NCI-H1105 (cell line): ENCODE data around the gene AFAP1L2.

Experiments
- DNase-seq: peaks from one replicate; lab custom pipeline; 2025; lab: John Stamatoyannopoulos, UW

AFAP1L2 gene

DNA sequence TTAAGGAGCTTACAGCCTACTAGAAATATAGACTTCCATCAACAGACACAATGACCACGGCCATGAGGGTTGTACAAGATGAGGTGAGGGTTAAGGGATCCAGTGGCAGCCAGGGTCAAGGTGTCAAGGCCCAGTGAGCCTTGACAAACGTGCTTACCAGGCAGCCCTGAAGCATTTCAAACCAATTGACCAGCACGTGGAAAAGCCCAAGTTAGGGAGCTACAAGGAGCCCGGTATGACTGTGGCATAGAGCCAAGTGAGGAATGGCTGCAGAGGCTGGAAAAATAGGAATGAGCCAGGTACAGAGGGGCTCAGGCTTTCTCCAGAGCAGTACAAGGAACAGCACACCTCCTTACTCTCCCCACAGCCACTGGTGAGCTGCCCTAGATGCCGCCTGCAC lies 12.7 kb downstream of the AFAP1L2 start:
- DNase-seq = no peak

DNA sequence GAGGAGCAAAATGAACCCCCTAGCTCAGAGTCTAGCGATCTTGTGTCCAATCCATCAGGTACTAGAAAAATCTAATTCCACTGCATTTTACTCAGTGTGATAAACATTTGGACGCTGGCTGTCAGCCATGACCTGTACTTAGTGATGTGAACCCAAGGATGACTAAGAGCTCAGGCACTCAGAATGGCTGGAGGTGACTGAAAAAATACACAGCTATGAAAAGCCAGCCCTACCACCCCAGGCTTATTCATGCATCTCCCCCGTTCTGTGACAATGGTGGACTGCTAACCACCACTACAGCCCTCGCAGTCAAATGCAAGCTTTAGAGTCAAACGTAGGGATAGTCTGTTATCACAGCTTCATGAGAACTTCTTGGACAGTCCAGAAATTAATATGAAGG lies 14.9 kb downstream of the AFAP1L2 start:
- no peak for DNase-seq

DNA sequence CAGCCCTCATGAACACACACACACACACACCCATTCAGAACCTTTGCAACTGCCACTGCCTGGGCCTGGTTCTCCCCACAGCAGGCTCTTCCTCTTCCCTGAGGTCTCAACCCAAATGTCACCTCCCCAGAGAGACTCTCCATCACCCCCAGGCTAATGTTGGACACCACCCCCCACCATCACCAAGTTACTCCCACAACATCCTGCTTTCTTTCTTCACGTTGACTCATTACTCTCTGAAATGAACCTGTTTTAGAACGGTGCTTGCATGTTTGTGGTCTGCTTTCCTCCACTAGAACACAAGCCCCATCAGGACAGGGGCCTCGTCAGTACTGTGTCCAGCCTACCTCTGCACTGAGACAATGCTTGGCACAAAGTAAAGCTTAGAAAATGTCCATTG lies 16.0 kb downstream of the AFAP1L2 start:
- no peak for DNase-seq

DNA sequence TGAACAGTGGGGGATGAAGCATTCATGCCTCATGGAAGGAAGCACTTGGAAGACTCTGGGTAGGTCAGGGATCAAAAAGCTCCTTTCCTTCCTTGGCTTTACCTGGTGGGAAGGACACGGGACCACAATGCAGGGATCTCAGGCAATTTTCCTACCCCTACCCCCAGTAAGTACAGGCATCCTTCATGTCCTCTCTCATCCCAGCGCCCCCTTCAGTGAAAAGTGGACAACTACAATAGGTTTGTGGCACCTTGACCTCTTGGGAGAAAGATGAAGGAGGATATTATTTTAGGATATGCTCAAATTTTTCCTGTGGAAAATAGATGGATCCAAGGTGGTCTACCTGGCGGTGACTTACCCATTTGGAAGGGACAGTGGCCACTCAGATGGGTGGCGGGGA lies 16.5 kb downstream of the AFAP1L2 start:
- no peak for DNase-seq

DNA sequence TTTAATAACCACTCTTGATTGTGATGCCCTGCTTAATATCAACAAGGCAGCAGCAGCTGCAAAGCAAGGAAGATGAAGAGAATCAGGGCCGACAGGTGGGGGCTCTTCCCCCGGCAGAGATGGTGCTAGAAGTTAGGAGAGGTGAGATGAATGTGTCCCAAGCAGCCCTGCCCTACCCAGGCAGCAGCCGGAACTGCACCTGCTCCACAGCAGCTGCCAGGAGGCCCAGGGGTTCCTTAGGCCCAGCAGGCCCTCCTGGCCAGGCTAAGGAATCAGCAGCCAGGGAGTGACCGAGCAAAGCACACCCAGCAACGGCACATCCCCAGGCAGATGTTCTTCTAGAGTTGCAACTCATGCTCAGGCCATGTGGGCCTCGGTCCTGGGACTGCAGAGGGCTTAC lies 17.9 kb downstream of the AFAP1L2 start:
- no peak for DNase-seq

- no peak for DNase-seq
Observed at GRCh38 chr10:114385557-114385956, 18.7 kb downstream of the AFAP1L2 start.

- DNase-seq = no peak
Observed at GRCh38 chr10:114384601-114385000, 19.7 kb downstream of the AFAP1L2 start.

DNA sequence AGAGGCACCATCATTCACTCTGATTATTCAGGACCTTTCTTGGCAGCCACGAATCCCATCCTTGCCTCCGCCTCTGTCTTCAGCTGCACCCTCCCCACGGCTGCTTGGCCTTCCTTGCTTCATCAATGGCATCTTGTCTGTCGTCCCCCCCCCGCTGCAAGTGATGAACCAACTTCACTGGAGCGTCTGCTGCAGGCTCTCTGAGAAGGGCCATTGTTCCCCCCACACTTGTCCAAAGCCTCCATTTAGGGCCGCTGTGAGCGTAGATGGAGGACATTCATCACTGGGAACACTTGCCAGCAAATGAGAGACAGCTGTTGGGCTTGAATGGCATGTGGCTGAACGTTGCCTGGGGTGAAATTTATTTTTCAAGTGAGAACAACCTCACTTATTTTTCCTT lies 20.1 kb downstream of the AFAP1L2 start:
- DNase-seq = no peak

DNA sequence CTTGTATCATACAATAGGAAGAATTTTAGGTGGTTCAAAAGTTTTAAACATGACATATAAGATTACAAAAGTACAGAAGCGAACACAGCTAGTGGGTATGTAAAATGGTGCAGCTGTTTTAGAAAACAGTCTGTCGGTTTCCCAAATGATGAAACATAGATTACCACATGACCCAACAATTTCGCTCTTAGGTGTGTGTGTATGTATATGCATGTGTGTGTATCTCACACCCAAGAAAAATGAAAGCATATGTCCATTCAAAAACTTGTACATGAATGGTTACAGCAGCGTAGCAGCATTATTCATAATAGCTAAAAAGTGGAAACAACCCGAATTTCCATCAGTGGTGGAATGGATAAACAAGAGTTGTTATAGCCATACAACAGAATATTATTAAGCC lies 23.5 kb downstream of the AFAP1L2 start:
- DNase-seq = no peak

GRCh38 chr10:114380060-114380459 lies 24.2 kb downstream of the AFAP1L2 start:
- DNase-seq = no peak

GRCh38 chr10:114379631-114380041 lies 24.7 kb downstream of the AFAP1L2 start:
- DNase-seq = no peak

- no peak for DNase-seq
Observed at GRCh38 chr10:114376523-114376922, 27.8 kb downstream of the AFAP1L2 start.

DNA sequence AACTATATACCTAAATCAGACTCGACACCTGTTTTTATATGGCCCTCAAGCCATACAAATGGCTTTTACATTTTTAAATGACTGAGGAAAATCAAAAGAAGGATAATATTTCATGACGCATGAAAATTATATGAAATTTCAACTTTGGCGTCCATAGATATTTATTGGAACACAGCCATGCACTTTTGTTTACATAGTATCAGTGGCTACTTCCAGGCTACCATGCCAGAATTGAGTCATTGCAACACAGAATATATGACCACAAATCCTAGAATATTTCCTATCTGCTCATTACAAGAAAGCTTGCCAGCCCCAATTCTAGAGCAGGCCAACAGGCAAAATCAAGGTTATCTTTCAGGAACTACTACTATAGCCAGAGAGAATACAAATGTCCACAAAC lies 29.3 kb downstream of the AFAP1L2 start:
- DNase-seq = no peak

DNA sequence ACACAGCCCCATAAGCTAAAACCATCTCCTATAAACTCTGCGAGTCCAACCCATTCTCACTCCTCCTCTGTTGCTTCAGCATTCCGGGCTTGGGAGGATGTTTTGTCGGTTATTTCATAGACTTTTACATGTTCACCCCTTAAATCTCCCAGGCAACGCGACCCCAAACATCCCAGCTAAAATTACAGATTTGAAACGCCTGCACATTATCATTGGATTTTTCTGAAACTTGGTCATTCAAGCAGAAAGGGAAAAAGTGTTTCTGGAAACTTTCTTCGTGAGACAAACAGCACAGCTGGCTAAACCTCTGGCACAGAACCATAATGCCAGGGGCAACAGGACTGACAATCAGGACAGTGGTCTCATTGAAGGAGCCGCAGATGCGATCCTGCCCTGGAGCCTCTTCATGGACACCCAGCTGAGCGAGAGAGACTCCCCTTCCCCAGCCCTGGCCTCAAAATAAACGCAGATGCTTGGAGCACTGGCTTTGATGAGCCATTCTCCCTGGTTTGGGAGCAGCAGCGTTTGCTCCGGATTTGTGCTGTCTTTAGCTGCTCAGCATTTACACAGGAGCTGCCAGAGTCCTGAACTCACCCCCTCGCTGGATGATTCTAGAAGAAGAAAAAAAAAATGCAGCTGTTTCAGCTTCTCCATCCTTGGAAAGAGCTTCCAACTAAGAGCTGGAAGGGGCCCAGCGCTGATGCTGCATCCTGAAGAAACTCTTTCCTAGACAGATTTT lies 30.1 kb downstream of the AFAP1L2 start:
- DNase-seq = no peak

GRCh38 chr10:114373631-114374030 lies 30.7 kb downstream of the AFAP1L2 start:
- no peak for DNase-seq

GRCh38 chr10:114372995-114373394 lies 31.3 kb downstream of the AFAP1L2 start:
- DNase-seq = no peak

DNA sequence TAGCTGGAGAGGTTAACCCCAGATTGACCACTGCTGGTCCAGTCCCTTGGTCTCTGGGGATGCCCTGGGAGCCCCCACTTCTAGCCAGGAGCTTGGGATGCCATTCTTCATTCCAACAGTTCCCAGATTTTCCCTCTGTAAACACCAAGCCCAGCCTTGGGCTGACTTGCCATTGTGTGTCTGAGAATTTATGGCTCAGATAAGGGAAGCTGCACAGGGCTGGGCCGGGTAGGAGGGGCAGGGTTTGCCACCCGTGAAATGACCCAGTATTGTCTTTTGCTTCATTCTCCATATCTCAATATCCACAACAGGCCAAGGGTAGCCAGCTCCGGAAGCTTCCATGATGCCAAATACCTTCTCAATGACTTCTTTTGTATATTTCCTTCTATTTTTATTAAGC lies 32.1 kb downstream of the AFAP1L2 start:
- DNase-seq = no peak

- DNase-seq = no peak
Observed at GRCh38 chr10:114370966-114371365, 33.3 kb downstream of the AFAP1L2 start.

GRCh38 chr10:114370199-114370598 lies 34.1 kb downstream of the AFAP1L2 start:
- DNase-seq = no peak

DNA sequence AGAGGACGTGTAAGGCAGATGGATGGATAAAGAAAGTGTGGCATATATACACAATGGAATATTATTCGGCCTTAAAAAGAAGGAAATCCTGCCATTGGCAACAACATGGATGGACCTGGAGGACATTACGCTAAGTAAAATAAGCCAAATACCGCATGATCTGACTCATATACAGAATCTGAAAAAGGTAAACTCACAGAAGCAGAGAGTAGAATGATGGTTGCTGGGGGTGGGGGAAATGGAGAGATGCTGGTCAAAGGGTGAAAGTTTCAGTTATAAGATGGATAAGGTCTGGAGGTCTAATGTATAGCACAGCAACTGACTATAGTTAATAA lies 36.3 kb downstream of the AFAP1L2 start:
- DNase-seq = no peak

DNA sequence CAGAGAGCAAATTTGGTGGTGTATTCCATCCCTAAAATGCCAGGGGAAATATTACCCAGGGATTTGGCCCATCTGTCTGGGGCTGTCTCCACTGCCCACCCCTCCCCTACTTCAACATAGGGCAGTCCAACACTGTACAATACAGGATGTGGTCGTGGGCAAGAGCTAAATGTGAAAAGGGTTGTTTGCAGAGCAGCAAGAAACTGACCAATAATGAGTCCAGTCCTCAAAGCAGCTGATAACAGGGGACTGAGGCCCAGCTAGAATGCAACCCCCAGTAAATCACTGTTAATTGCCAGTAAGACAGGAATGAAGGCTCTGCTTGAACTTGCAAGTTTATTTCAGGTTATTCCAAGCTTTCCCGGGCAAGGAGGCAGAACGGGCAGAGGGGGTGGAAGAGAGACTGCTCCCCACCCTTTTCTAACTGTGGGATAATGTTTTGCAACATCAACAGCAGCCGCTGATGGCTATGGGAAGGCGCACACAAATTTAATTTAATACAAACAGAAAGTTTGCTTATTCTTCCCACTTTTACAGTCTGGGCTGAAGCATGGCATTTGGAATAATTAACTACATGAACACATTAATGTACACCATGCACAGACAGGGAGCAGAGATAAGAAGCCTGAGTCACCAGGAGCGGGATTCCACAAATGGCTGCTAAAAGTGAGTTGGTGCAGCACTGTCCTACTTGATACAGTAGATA lies 36.8 kb downstream of the AFAP1L2 start:
- DNase-seq = no peak

- DNase-seq = no peak
Observed at GRCh38 chr10:114364726-114365125, 39.6 kb downstream of the AFAP1L2 start.

DNA sequence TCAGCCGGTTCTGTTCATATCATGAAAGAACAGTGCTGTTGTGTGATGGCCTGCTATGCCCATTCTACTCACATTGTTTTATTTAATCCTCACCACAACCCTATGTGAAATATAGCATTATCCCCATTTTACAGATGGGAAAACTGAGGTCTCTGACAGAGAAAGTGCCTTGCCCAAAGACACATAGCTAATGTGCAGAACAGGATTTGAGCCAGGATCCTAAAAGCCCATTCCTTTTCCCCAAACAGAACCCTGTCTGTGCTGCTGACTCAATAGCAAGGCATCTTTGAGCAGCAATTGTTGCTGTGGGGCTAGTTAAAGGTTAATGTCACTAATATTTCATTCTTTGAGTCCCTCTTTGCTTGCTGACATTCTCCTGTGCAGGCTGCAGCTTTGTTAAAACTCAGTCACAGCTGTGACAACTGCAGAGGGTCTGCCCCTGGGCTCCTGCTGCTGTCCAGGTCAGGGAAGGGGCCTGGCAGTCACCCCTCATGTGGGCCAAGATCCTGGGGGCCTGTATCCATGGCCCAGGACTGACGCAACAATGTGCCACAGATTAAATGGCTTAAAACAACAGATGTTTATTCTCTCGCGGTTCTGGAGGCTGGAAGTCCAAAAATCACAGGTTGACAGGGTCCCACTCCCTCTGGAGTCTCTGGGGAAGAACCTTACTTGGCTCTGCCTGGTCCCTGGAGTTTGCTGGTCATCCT lies 40.4 kb downstream of the AFAP1L2 start:
- DNase-seq = no peak
